GM19455 (cell line): Measurements from ENCODE around the gene LGMN.
"Not testable (repeated sequence)": the region's sequence is repeated elsewhere in the genome, so short reads cannot be mapped to it uniquely, and the experiment has no call there.

ENCODE experiments used
- ATAC-seq: cut with Tn5 transposase; IDR thresholded peaks from one replicate; pipeline ENCODE4 v1.9.1; 2021; ENCODE audit not compliant: unreplicated experiment

The LGMN gene

GRCh38 chr14:92729634-92730358 lies 18.6 kb downstream of the LGMN start:
- peak; percentile 62 for ATAC-seq

- ATAC-seq = no peak
These were observed 19.6 kb downstream of the LGMN start for GRCh38 chr14:92728759-92729364.

GRCh38 chr14:92726933-92727262 lies 21.5 kb downstream of the LGMN start:
- ATAC-seq = no peak

- no peak for ATAC-seq
These were observed 22.1 kb downstream of the LGMN start for GRCh38 chr14:92726135-92726932.

GRCh38 chr14:92724516-92725340 lies 23.7 kb downstream of the LGMN start:
- no peak for ATAC-seq

- no peak for ATAC-seq
These were observed 28.5 kb downstream of the LGMN start for GRCh38 chr14:92719890-92720323.

GRCh38 chr14:92719421-92719820 lies 29.0 kb downstream of the LGMN start:
- no peak for ATAC-seq

GRCh38 chr14:92718664-92719063 lies 29.8 kb downstream of the LGMN start:
- no peak for ATAC-seq

- no peak for ATAC-seq
These were observed 30.8 kb downstream of the LGMN start for GRCh38 chr14:92717571-92718042.

- ATAC-seq = no peak
These were observed 32.3 kb downstream of the LGMN start for GRCh38 chr14:92716131-92716530.

- not testable (repeated sequence) for ATAC-seq
These were observed 33.6 kb downstream of the LGMN start for GRCh38 chr14:92714739-92715307.

- ATAC-seq = no peak
These were observed 35.8 kb downstream of the LGMN start for GRCh38 chr14:92712654-92713051.

GRCh38 chr14:92711976-92712653 lies 36.3 kb downstream of the LGMN start:
- ATAC-seq = no peak

- ATAC-seq = no peak
These were observed 38.5 kb downstream of the LGMN start for GRCh38 chr14:92710001-92710341.

- no peak for ATAC-seq
These were observed 39.0 kb downstream of the LGMN start for GRCh38 chr14:92709340-92710000.

- no peak for ATAC-seq
These were observed 42.0 kb downstream of the LGMN start for GRCh38 chr14:92706386-92706785.

- ATAC-seq = no peak
These were observed 43.6 kb downstream of the LGMN start for GRCh38 chr14:92704821-92705220.

- ATAC-seq = peak; percentile 97
These were observed 44.2 kb downstream of the LGMN start for GRCh38 chr14:92704036-92704804.

GRCh38 chr14:92703516-92703915 lies 44.9 kb downstream of the LGMN start:
- ATAC-seq = no peak
